GM20431 (cell line): ENCODE measurements around the gene C2orf92.

Experiments
- in situ Hi-C: fragments of 300-500 bp; cut with MseI, MboI; formaldehyde crosslinking; loops from one replicate; pipeline ENCODE4 v1.15.0; 2020; ENCODE audit warnings: low sequenced_read_pairs; ENCODE audit not compliant: unreplicated experiment

C2orf92 gene

DNA sequence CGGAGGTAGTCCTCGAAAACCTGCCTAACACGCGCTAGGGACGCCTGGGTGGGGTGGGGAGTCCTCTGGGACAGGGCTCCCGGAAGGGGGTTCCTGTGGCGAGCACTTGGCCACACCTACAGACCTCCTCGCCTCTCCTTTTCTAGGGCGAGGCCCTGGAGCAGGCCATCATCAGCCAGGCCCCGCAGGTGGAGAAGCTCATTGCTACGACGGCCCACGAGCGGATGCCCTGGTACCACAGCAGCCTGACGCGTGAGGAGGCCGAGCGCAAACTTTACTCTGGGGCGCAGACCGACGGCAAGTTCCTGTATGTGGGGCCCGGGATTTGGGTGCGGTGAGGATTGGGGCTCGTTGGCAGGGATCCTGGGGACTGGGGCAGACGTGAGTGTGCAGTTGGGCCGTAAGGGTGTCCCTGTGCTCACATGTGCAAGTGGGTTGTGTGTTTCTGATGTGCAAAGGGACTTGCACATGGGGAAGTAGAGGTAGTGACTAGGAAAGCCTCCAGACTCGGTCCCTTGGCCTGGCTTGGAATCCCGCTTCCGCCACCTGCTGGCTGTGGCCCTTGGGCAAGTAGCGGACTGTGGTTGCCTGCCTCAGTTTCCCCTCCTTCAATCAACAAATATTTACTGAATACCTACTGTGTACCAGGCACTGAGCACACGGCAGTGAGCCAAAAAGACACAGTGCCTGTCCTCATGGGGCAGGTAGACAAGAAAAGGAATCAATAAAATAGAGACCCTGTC lies 55.6 kb downstream of the C2orf92 start:
- in situ Hi-C loops, result no loop called here

DNA sequence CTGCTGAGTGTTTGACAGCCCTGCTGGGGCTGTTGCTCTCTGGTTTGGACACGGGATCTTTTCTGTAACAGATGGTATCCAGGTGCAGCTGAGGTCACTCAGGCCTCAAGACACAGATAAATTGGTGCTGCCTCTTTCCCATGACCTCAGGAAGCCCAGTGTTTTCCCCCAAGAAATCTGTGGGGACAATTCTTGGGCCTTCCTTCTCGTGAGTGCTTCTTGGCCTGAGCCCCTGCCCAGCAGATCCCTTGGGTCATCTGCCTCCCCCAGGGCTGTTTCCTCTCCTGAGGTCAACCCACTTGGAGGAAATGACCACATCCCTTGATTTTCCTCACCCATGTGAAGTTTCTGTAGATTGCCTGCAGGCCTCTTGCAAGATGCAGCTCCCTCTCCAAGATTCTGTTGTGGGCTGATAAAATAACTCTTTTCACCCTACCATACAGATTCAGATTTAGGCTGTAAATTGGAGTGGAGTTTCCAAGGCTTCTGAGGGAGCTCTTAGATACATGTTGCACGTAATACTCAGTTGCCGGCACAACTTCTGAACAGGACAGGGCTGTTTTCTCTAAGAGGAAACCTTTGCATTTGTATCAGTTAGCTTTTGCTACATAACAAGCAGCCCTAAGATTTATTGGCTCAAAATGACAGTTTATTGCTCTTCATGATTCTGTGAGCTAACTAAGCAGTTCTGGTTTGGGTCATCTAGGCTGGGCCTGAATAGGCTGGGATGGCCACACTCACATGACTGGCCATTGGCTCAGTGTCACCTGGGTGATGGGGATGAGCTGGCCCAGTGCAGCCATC lies 57.0 kb downstream of the C2orf92 start:
- in situ Hi-C loops, result no loop called here

DNA sequence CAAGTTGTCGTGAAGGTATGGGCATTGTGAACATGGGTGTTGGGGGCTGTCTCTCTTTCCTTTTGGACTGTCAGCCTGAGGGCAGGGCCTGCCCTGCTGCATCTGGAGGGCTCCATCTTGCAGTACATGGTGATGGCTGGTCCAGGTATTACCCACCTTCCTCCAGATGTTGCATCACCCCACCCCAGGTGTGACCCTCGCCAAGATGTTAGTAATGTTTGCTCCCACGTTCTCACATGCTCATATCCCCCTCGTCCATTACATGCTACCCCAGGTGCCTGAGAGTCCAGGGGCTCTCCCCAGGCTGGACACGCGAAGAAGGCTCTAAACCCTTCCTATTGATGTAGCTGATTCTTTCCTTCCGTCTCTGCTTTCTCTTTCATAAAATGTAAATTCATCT lies 57.8 kb downstream of the C2orf92 start:
- in situ Hi-C loops, result no loop called here

DNA sequence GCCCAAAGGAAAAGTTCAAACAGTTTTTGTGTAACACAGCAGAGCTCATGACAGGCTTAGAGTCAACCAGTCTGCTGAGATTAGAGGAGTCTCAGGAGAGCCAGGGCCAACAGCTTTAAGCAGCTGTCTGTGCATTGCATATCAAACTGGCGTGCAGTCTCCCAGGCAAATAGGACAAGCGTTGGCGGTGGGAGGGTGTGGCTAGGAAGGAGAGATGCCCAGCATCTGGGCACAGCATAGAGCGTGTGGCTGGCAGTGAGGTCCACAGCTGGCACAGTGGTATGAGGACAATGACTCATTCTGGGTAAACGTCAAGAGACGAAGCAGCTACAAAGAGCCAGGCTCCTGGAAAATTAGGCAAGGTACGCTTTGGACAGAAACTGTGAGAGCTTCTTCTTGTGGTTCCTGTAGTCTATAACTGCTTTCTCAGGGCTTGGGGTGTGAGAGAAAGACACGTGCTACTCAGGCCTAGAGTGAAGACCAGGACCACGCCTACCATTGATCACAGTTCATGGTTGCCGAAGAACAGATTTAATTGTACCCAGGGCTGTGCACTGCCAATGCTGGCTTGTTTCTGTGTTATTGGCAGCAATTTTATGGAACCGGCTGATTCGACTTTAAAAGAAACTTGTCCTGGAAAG lies 58.7 kb downstream of the C2orf92 start:
- in situ Hi-C loops, result no loop called here

DNA sequence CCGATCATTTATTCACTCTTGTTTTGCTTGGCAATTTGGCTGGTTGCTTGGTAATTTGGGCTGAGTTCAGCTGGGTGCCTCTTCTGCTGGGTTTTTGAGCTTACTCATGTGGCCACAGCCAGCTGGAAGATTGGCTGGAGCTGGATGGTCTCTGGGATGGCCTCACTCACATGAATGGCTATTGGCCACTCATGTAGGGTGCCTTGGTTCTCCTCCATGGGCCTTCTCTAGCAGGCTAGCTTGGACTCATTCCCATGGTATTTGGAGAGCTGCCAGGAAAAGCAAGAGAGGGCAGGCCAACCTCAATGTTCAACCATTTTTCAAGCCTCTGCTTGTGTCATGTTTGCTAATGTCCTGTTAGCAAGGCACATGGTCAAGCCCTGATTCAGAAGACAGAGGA lies 60.7 kb downstream of the C2orf92 start:
- in situ Hi-C loops, result no loop called here

DNA sequence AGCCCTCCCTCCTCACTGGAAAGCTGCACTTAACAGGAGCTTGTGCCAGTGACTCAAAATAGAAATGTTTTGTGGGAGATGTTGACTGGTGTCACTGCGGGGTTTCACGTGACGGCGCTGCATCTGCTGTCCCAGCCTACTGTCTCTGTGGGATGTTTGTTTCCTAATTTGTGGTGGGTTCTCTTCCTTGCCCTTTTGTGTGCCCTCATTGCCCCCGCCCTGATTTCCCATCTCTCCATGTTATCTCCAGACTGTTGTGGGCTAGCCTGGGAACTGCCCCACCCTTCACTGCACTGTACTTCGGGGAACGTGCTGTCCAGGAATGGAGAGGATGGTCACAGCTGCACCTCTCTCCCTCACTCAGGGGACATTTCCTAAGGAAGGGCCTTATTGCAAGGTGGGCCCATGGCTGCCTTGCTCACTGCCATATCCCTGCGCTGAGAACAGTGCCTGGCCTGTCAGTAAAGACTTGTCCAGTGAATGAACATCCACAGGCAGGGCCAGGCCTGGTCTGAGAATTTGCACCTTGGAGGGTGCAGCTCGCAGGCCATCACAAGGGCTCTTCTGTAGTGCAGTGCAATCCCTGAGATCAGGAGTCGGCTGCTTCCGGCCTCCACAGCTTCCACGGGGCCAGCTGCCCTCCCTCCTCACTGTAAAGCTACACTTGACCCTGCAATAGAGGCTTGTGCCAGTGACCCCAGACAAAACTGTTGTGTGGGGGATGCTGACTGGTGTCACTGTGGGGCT lies 61.9 kb downstream of the C2orf92 start:
- in situ Hi-C loops, result no loop called here

DNA sequence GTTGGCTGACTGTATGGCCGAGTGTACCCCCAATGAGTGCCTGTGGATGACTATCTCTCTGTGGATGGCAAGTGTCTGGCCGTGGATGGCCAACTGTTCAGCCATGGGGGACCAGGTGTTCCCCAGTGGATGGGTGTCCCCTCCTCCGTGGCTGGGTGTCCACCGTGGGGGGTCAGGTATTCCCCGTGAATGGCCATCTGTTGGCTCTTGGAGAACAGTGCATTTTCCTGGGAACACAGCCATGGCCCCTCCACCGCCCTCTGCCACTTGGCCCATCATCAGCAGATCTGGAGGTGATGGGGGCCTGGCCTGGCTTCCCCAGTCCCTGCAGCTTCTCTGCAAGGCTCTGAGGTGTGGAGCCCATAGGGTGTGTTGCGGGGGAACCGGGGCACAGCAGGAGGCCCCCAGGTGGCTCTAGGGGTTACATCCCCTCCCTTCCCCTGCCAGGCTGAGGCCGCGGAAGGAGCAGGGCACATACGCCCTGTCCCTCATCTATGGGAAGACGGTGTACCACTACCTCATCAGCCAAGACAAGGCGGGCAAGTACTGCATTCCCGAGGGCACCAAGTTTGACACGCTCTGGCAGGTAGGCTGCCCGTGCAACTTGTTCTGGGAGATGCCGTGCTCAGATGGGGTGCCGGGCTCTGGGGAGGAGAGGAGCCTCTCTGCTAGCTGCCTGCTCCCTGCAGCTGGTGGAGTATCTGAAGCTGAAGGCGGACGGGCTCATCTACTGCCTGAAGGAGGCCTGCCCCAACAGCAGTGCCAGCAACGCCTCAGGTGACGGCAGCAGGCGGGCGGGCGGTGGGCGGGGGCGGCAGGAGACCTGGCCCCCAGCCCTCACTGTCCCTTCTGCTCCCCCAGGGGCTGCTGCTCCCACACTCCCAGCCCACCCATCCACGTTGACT lies 63.2 kb downstream of the C2orf92 start:
- in situ Hi-C loops, result no loop called here

DNA sequence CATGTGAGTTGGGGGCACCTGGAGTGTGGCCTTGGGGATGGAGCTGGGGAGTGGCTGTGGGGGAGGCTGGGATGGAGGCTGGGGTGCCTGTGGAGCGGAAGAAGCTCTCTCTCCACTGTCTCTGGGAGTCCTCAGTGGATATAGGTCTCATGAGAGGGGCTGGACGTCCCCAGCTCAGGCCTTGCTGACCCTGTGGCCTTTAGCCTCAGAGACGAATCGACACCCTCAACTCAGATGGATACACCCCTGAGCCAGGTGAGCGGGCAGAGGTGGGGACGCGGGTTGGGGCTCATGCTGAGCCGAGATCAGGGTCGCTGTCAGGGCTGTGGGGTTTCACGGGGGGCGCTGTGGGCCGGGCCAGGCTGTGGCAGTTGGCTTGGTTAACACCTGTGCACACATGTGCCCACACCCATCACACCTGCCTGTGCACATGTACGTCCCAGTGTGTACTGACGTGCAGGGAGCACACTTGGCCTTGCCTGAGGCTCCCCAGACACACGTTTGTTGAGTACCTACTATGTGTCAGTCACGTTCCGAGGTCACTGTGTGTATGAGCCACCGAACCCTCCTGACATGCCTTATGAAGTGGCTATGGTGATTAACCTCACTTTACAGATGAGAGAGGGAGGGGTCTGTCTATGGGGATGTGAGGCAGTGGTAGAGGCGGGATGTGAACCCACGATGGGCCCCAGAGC lies 64.0 kb downstream of the C2orf92 start:
- in situ Hi-C loops, result no loop called here

DNA sequence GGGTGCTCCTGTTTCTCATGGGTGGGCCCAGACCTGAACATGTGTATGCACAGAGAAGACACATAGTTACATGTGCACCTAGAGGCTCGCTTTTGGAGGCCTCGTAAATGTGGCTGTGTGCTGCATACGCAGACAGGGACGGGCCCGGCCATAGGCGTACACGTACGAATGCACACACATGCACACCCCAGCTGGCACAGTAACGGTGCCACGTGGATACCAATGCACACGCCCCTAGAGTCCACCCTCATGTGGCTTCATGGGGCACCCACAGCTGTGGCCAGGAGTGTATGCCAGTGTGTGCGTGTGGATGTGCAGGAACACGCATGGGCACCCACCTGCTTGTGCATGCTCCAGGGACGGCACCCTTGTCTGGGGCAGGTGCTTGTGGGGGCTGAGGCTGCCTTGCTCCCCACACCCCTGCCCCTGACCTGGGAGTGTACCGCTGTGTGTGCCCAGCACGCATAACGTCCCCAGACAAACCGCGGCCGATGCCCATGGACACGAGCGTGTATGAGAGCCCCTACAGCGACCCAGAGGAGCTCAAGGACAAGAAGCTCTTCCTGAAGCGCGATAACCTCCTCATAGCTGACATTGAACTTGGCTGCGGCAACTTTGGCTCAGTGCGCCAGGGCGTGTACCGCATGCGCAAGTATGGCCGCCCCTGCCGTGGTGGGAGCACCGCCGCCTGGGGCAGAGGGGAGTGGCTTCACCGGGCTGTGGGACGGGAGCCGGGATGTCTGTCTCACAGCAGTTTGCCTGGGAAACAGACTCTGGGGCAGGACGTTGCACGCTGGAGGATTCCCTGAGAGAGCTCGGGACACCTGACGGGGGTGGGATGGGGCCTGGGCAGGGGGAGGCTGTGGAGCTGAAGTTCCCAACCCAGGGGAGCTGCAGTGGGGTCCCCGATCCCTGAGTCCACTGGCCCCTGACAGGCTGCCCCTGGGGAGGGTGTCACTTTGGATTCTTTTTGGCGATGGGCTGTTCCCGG lies 64.8 kb downstream of the C2orf92 start:
- in situ Hi-C loops, result no loop called here

DNA sequence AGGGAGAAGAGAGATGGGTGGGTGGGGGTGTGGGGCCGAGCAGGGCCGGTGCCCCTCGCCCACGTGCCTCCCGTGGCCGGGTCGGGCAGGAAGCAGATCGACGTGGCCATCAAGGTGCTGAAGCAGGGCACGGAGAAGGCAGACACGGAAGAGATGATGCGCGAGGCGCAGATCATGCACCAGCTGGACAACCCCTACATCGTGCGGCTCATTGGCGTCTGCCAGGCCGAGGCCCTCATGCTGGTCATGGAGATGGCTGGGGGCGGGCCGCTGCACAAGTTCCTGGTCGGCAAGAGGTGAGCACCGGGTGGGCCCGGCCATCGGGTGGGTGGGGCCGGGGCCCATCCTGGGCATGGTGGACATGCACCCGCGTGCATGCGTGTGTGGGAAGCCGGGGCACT lies 65.6 kb downstream of the C2orf92 start:
- in situ Hi-C loops, result no loop called here

DNA sequence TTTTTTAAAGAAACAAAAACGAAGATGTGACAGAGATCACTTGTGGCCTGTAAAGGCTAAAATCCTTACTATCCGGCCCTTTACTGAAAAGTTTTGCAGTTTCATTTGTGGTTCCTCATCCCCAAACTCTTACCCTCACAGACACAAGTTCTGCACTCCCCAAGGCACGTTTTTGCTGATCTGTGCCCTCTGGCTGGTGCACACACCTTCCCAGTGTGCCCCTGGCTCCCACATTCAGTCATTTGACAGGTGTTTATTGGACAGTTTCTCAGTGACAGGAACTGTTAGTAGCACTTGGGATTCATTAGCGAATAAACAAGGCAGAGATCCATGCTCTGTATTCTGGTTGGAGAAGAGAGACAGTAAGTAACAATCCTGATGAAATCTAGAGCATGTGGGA lies 66.7 kb downstream of the C2orf92 start:
- in situ Hi-C loops, result no loop called here

DNA sequence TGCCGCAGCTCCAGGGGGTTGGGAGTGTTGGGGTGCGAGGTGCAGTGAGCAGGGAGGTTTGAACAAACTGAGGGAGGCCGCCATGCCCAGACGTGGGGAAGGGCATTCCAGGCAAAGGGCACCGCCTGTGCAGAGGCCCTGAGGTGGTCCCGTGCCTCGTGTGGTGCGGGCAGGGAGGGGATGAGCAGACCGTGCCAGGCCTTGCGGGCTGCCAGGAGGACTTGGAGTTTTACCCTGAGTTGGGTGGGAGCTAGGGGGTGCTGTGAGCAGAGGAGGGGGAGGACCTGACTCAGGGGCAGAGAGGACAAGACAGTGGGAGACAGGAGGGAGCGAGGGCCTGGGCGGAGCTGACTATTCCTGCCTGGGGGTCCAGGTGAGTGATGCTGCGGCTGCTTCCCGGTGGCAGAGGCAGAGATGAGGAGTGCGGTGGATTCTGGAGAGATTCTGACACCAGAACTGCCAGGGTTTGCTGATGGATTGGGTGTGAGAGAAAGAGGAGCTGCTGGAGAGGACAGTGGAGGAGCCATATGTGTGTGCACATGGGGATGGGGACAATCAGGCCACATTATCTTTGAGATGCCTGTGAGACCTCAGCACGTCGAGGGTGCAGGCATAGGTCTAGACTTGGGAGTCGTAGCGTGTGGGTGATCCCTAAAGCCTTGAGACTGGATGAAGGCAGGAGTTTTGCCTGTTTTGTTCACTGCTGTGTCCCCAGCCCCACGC lies 67.3 kb downstream of the C2orf92 start:
- in situ Hi-C loops, result no loop called here

DNA sequence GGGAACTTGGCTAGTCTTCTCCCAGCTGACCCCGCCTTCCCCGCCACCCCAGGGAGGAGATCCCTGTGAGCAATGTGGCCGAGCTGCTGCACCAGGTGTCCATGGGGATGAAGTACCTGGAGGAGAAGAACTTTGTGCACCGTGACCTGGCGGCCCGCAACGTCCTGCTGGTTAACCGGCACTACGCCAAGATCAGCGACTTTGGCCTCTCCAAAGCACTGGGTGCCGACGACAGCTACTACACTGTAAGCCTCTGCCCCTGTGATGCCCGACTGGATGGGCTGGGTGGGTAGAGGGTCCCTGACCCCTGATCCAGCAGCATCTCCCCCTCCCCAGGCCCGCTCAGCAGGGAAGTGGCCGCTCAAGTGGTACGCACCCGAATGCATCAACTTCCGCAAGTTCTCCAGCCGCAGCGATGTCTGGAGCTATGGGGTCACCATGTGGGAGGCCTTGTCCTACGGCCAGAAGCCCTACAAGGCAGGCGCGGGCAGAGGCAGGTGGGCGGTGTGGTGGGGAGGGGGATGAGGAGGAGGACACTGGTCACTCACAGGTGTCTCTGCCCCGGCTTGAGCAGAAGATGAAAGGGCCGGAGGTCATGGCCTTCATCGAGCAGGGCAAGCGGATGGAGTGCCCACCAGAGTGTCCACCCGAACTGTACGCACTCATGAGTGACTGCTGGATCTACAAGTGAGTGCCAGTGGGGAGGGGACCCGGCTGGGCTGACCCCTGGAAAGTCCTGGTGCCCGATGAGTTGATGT lies 68.1 kb downstream of the C2orf92 start:
- in situ Hi-C loops, result no loop called here

DNA sequence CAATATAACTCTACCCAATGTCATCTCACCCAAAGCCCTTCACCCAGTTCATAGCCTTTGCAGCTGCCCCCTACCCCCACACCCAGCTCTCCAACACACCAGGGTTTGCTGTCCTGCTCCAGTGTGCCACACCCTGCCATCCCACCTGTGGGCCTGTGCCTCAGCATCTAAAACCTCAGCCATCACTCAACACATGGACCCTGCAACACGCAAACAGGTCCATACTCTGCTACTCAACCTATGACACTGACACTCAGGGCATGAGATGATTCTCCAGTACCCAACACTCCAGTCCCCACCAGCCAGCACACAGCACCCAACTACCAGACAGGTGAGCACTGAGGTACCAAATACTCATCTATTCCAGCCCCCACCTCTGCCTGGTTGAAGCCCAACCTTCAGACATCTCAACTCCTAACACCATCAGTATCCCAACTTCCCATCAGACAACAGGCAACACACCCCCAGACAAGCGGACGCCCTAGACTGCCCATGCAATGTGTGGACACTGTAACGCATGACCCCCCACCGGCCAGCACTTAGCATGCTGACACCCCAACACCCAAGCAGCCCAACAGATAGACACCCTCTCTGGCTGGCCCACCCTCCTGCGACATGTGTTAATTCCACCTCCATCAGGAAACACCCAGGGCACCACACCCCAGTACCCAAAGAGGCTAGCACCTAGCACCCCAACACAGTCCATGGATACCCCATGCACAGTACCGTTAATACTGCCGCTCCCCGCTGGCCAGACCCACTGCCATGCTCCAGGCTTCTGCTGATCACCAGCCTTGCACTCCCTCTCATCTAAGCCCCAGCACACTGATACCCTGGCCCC lies 68.9 kb downstream of the C2orf92 start:
- in situ Hi-C loops, result no loop called here

DNA sequence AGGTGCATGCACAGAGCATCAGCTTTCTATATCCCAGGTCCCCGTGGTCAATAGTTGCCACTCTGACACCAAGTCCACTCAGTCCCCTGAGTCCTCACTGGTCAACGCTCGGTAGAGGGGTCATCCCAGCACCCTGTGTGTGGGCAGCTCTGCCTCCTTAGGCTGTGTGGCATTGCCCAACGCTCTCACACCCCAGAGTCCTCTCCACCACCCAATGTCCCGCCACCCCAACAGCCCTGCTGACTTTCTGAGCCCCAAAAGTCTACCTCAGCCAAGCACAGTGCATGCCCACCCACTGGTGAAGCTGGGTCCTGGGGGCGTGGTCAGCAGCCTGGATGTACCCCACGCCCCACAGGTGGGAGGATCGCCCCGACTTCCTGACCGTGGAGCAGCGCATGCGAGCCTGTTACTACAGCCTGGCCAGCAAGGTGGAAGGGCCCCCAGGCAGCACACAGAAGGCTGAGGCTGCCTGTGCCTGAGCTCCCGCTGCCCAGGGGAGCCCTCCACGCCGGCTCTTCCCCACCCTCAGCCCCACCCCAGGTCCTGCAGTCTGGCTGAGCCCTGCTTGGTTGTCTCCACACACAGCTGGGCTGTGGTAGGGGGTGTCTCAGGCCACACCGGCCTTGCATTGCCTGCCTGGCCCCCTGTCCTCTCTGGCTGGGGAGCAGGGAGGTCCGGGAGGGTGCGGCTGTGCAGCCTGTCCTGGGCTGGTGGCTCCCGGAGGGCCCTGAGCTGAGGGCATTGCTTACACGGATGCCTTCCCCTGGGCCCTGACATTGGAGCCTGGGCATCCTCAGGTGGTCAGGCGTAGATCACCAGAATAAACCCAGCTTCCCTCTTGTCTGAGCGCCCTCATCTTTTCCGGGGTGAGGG lies 69.7 kb downstream of the C2orf92 start:
- in situ Hi-C loops, result no loop called here
